Upper lobe of left lung (tissue), 6 donors: ENCODE results near the gene KMT5B. TPM values are rescaled to one million over a fixed set of nuclear protein-coding genes. Genes with fewer than 3 reads are reported as not detected.

ENCODE experiments used
- ATAC-seq, 2 donors: fragments of 200-7000 bp; cut with Tn5 transposase; one replicate each; pipeline ENCODE4 v1.9.1; 2022; ENCODE audit warnings: mild to moderate bottlenecking in 2 of 2, moderate library complexity in 2 of 2; ENCODE audit not compliant: low FRiP score in 2 of 2
- DNase-seq, 2 donors: peaks; one replicate each; pipeline ENCODE4 v3.0.0-alpha.2; 2019 to 2020
- H3K27ac ChIP-seq, 4 donors: fragments of 200-600 bp; sonication (generic); one replicate each; pipeline ENCODE4 v1.5.1; 2016 to 2019
- H3K27me3 ChIP-seq, 4 donors: fragments of 200-600 bp; sonication (generic); one replicate each; pipeline ENCODE4 v1.5.1; 2017 to 2019
- H3K36me3 ChIP-seq, 4 donors: fragments of 200-600 bp; sonication (generic); one replicate each; pipeline ENCODE4 v1.5.1; 2016 to 2019
- H3K4me1 ChIP-seq, 4 donors: fragments of 200-600 bp; sonication (generic); one replicate each; pipeline ENCODE4 v1.5.1; 2018 to 2019
- H3K4me3 ChIP-seq, 4 donors: fragments of 200-600 bp; sonication (generic); one replicate each; pipeline ENCODE4 v1.5.1; 2017 to 2019; ENCODE audit warnings: mild to moderate bottlenecking in 2 of 4, moderate library complexity in 1 of 4
- H3K9me3 ChIP-seq, 4 donors: fragments of 200-600 bp; sonication (generic); one replicate each; pipeline ENCODE4 v1.5.1; 2018 to 2019
- CTCF ChIP-seq, 6 experiments: fragments of 450-650 bp in 4 of 6; fragments of 200-600 bp in 2 of 6; sonication (generic) in 2 of 6; IDR thresholded peaks; one replicate each; pipeline ENCODE4 v1.5.1; 2016 to 2019; ENCODE audit warnings: antibody characterized with exemption in 6 of 6
- EP300 ChIP-seq, 4 donors: sonication (generic); formaldehyde crosslinking; IDR thresholded peaks; one replicate each; pipeline ENCODE4 v1.5.1; 2017; ENCODE audit warnings: antibody characterized with exemption in 4 of 4, control low read depth in 2 of 4
- POLR2A ChIP-seq, 4 donors: fragments of 450-650 bp; IDR thresholded peaks; one replicate each; pipeline ENCODE4 v1.5.1; 2016 to 2017; ENCODE audit warnings: antibody characterized with exemption in 4 of 4, mild to moderate bottlenecking in 2 of 4
- POLR2AphosphoS5 ChIP-seq, 2 donors: sonication (generic); formaldehyde crosslinking; IDR thresholded peaks; one replicate each; pipeline ENCODE4 v1.5.1; 2017; ENCODE audit warnings: antibody characterized with exemption in 2 of 2
- WGBS, 2 donors: methylation state at CpG; one replicate each; pipeline ENCODE4 v1.1.5; 2017 to 2018; 5-methylcytosine and 5-hydroxymethylcytosine counted together
- total RNA-seq, 6 donors: library from RNA; depleted of rRNA in 4 of 6; stranded (reverse); fragments of >200 nt in 4 of 6; gene quantifications; one replicate each; pipeline versions ENCODE4 v1.1.0 to v1.2.1, GENCODE V29; 2016 to 2021
- donor health status: DM: no; HTN: no; CAD: no; lungs with moderate emphysema.
- donor health status: DM: no; HTN: yes; CAD: no; lungs with severe emphysema.

The KMT5B gene
- total RNA-seq, 6 donors from 2014 or later: 19.3 to 61.2 (median 41.0) TPM

GRCh38 chr11:68116126-68116525 lies 97.0 kb downstream of the KMT5B start:
- WGBS, 2 donors: 91 to 97% methylated on average over 7 of the region's 7 CpGs
- DNase-seq (no peak), ATAC-seq (no peak)
- Histone ChIP-seq H3K36me3 (no peaks in the 10 kb centered on the region), H3K27me3 (no peaks in the 10 kb centered on the region), H3K27ac (no peak overlapping the region), H3K4me3 (no peak overlapping the region), H3K9me3 (no peaks in the 10 kb centered on the region), H3K4me1 (peaks cover 21 to 47% (median 31%) of the 10 kb centered on the region in 4 donors)
- TF ChIP-seq POLR2A (IDR thresholded peaks at IDR 0.05): no peak
- no peak for TF ChIP-seq POLR2AphosphoS5 (IDR thresholded peaks at IDR 0.05)
- no peak for TF ChIP-seq EP300 (IDR thresholded peaks at IDR 0.05)
- no peak for TF ChIP-seq CTCF (IDR thresholded peaks at IDR 0.05)

- no peaks in the 10 kb centered on the region for H3K36me3 ChIP-seq
- H3K9me3 ChIP-seq: no peaks in the 10 kb centered on the region
- whole genome bisulfite sequencing, 2 donors: 64 to 71% methylated on average over 1 of the region's 1 CpG
- no peaks in the 10 kb centered on the region for H3K27me3 ChIP-seq
- no peak overlapping the region for H3K4me3 ChIP-seq
- H3K27ac ChIP-seq: peak overlapping the region in 1 of 4 donors; percentile 35
- TF ChIP-seq POLR2A (IDR thresholded peaks at IDR 0.05) (peak in 1 of 4 donors; percentile 10), EP300 (IDR thresholded peaks at IDR 0.05) (no peak)
- H3K4me1 ChIP-seq: peaks cover 21 to 45% (median 30%) of the 10 kb centered on the region in 4 donors
- peak; percentile 76 for ATAC-seq
- no peak for DNase-seq
Observed at GRCh38 chr11:68115285-68115684, 97.8 kb downstream of the KMT5B start.

- no peak for DNase-seq
- Histone ChIP-seq H3K36me3 (no peaks in the 10 kb centered on the region), H3K27me3 (no peaks in the 10 kb centered on the region), H3K4me1 (peaks cover 12 to 32% (median 21%) of the 10 kb centered on the region in 4 donors), H3K27ac (peak overlapping the region in 3 of 4 donors; percentile 16 to 24 (median 18)), H3K4me3 (no peak overlapping the region), H3K9me3 (no peaks in the 10 kb centered on the region)
- TF ChIP-seq POLR2A (IDR thresholded peaks at IDR 0.05): no peak
- TF ChIP-seq POLR2AphosphoS5 (IDR thresholded peaks at IDR 0.05): no peak
- TF ChIP-seq CTCF (IDR thresholded peaks at IDR 0.05): no peak
- TF ChIP-seq EP300 (IDR thresholded peaks at IDR 0.05): no peak
- ATAC-seq: peak in 1 of 2 donors; percentile 35
- 43 to 51% methylated on average over 3 of the region's 3 CpGs for WGBS, 2 donors
Observed at GRCh38 chr11:68113986-68114385, 99.1 kb downstream of the KMT5B start.

- 58 to 74% methylated on average over 10 of the region's 10 CpGs for WGBS, 2 donors
- TF ChIP-seq CTCF (IDR thresholded peaks at IDR 0.05) (no peak), EP300 (IDR thresholded peaks at IDR 0.05) (no peak), POLR2AphosphoS5 (IDR thresholded peaks at IDR 0.05) (no peak), POLR2A (IDR thresholded peaks at IDR 0.05) (no peak)
- H3K27me3 ChIP-seq: no peaks in the 10 kb centered on the region
- peaks cover 0 to 25% (median 15%) of the 10 kb centered on the region in 4 donors for H3K4me1 ChIP-seq
- no peaks in the 10 kb centered on the region for H3K36me3 ChIP-seq
- no peak overlapping the region for H3K4me3 ChIP-seq
- H3K27ac ChIP-seq: peak overlapping the region in 2 of 4 donors; percentile 23 to 56
- ATAC-seq (peak in 1 of 2 donors; percentile 19), DNase-seq (no peak)
- H3K9me3 ChIP-seq: no peaks in the 10 kb centered on the region
Observed at GRCh38 chr11:68107689-68108088, 105.4 kb downstream of the KMT5B start.

- no peaks in the 10 kb centered on the region for H3K9me3 ChIP-seq
- H3K27me3 ChIP-seq: no peaks in the 10 kb centered on the region
- WGBS, 2 donors: 56 to 70% methylated on average over 8 of the region's 8 CpGs
- peaks cover 0 to 25% (median 15%) of the 10 kb centered on the region in 4 donors for H3K4me1 ChIP-seq
- ATAC-seq (peak; percentile 8 to 68), DNase-seq (no peak)
- H3K36me3 ChIP-seq: no peaks in the 10 kb centered on the region
- no peak overlapping the region for H3K4me3 ChIP-seq
- H3K27ac ChIP-seq: peak overlapping the region in 3 of 4 donors; percentile 23 to 30 (median 26)
- no peak for TF ChIP-seq POLR2AphosphoS5 (IDR thresholded peaks at IDR 0.05)
- TF ChIP-seq EP300 (IDR thresholded peaks at IDR 0.05): no peak
- no peak for TF ChIP-seq POLR2A (IDR thresholded peaks at IDR 0.05)
- no peak for TF ChIP-seq CTCF (IDR thresholded peaks at IDR 0.05)
Observed at GRCh38 chr11:68106165-68106940, 106.7 kb downstream of the KMT5B start.

Other genes starting within 250 kb of the KMT5B start
- gene UNC93B1, start 209.2 kb downstream of the KMT5B start, total RNA-seq: 100 to 1,000 TPM in 4 of 6 donors, 10 to 100 TPM in 2; 99.3 to 186 (median 124) TPM
- 100 to 1,000 TPM; 107 to 229 (median 185) TPM for gene ALDH3B1, start 203.0 kb downstream of the KMT5B start, total RNA-seq
- 100 to 1,000 TPM in 5 of 6 donors, 10 to 100 TPM in 1; 64.5 to 196 (median 143) TPM for gene NDUFS8, start 182.6 kb downstream of the KMT5B start, total RNA-seq
- 100 to 1,000 TPM; 141 to 919 (median 287) TPM for gene TCIRG1, start 174.3 kb downstream of the KMT5B start, total RNA-seq
- gene CHKA, start 91.9 kb downstream of the KMT5B start, total RNA-seq: 100 to 1,000 TPM in 1 of 6 donors, 10 to 100 TPM in 5; 34.5 to 128 (median 59.1) TPM
- gene C11orf24, start 58.7 kb upstream of the KMT5B start, total RNA-seq: 10 to 100 TPM; 13.9 to 37.5 (median 24.0) TPM
- gene LRP5, start 99.3 kb upstream of the KMT5B start, total RNA-seq: 10 to 100 TPM; 51.5 to 79.4 (median 67.6) TPM
- gene PPP6R3, start 247.5 kb upstream of the KMT5B start, total RNA-seq: 100 to 1,000 TPM in 4 of 6 donors, 10 to 100 TPM in 2; 75.7 to 195 (median 114) TPM